HG02943 (cell line): ENCODE data around the gene ANKRD13C.
"Not testable (repeated sequence)": the region's sequence is repeated elsewhere in the genome, so short reads cannot be mapped to it uniquely, and the experiment has no call there.

ENCODE experiments used
- ATAC-seq: cut with Tn5 transposase; IDR thresholded peaks from one replicate; pipeline ENCODE4 v1.9.1; 2021; ENCODE audit warnings: mild to moderate bottlenecking, low read depth, moderate library complexity; ENCODE audit not compliant: unreplicated experiment

The ANKRD13C gene, protein sequence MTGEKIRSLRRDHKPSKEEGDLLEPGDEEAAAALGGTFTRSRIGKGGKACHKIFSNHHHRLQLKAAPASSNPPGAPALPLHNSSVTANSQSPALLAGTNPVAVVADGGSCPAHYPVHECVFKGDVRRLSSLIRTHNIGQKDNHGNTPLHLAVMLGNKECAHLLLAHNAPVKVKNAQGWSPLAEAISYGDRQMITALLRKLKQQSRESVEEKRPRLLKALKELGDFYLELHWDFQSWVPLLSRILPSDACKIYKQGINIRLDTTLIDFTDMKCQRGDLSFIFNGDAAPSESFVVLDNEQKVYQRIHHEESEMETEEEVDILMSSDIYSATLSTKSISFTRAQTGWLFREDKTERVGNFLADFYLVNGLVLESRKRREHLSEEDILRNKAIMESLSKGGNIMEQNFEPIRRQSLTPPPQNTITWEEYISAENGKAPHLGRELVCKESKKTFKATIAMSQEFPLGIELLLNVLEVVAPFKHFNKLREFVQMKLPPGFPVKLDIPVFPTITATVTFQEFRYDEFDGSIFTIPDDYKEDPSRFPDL

DNA sequence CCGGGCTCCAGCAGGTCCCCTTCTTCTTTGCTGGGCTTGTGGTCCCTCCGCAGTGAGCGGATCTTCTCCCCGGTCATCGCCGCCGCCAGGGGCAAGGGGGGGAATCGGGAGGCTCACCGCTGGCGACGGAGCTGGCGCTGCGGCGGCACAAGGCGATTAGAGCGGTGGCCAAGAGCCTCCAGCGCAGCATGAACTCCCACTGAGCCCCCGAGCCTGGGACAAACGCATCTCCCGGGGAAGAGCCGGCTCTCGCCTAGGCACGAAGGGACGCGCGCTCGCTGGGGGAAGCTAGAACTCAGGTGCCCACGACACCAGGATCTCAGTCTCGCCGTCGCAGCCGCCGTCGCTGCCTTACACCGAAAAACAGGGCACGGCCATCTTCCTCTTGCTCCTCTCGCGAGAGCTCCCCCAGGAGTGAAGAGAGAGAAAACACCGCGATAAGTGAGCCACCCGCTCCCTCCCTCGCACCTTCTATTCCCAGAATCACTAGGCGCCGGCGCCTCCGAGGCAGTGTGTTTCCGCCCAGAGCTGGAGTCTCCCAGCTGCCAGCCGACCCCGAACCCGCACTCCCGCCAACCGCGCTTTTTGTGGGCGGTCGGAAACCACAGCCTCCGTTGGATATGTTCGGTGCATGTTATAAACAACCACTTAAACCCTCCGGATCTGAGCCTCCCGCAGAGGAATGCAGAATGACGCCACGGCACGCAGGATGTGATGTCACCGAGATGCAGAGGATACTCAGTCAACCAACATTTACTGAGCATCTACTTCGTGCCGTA is at the start of gene ANKRD13C:
Gene ANKRD13C, minus strand, starts transcription at position 391 of the 779 bp plus-strand sequence. Its CDS starts 314 bp downstream, at position 77.
- ATAC-seq, result peak; percentile 89

DNA sequence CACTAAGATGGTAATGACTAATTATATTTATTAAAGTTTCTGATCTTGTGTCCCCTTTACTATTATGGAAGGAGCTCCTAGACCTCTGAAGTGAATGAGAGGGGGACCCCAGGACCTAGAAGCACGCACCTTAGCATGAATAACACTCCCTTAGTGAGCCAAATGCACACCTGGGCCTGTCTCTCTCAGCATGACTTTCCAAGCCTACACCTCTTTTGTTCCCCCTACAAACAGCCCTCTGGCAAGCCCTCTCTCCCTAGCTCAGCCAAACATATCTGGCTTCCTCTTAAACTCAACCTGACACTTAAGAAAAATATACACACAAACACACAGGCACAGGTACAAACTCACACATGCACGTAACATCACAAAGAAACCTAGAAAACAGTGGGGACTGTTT is 49.2 kb upstream of the ANKRD13C start:
- ATAC-seq, result no peak

DNA sequence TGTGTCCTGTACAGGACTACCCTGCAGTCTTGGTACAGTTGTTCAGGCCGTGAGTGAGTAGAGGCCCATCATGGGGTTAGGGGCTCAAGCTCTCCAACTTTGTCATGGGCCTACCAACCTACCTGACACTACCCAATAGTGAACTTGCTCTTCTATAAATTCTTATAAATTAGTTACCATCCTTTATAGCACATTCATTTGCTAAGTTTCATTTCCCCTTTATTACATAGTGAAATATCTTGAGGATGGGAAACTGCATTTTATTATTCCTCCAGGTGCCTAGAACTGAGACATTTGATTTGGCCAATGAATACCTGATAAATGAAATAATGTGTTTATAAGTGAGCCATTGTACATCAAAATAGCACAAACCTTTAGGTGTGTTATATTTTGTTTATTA is 47.5 kb upstream of the ANKRD13C start:
- ATAC-seq, result no peak

DNA sequence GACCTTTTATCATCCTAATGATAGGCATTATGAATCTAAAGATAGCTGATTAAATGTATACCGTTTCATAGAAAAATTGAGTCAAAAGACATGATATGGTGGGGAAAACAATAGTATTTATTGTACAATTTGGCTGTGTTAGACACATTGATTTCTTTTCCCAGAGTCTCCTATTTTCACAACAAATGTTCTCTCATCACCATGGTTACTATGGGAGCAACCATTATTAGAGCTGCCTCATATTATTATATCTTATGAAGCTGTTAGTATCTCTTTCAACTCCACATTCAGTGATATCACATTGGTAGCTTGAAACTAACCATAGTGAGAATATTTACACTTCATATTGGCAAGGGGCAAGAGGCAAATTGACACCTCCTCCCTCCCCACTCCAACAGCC is 45.8 kb upstream of the ANKRD13C start:
- no peak for ATAC-seq

DNA sequence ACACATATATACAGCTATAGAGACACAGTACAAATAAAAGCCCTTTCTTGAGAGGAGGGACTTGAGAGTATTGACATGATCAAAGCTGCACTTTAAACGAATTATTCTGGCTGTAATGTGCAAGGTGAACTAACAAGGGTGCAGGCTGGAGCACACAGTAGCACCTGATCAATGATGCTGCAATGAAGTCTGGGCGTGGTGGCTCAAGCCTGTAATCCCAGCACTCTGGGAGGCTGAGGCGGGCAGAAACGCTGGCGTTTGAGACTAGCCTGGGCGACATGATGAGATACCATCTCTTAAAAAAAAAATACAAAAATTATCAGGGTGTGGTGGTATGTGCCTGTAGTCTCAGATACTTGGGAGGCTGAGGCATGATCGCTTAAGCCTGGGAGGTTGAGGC is 42.5 kb upstream of the ANKRD13C start:
- ATAC-seq, result no peak

DNA sequence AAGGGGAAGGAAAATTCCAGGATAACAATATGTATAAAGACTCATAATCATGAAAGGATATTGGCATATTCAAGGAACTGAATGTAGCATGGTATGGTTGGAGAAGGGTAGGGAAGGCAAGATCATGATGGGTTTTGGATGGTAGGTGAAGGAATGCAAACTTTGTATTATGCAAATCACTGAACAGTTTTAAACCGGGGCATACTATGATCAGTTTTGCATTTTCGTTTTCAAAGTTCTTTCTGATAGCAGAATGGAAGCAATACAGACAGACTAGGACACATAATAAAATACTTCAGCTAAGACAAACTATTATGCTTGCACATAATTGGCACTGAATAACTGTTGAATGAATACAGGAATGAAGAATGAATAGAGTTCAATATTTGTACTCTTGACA is 42.1 kb upstream of the ANKRD13C start:
- no peak for ATAC-seq

DNA sequence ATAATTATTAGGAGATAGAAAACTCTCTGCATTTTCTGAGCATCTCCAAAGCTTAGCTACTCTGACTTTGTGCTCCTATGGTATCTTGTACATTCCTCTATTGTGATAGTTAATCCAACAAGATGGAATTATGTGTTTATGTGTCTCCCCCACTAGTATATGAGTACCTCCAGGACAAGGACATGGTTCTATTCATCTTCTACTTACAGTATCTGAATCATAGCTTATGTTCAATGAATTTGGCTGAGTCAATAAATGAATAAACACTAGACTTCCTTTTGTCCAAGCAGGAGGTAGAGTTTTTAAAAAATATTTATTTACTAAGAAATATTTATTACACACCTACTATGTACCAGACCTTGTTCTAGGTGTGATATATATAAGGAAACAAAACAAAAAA is 38.1 kb upstream of the ANKRD13C start:
- ATAC-seq, result no peak

DNA sequence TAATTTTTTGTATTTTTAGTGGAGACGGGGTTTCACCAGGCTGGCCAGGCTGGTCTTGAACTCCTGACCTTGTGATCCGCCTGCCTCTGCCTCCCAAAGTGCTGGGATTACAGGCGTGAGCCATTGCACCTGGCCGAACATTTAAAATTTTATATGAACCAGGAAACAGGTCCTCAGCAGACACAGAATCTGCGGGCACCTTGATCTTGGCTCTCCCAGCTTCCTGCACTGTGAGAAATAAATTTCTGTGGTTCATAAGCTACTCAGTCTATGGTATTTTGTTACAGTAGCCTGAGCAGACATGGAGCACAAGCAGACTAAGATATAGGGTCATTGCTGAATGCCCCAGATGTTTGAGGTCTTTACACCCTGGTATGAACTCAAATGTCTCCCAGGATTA is 33.0 kb upstream of the ANKRD13C start:
- ATAC-seq, result no peak

DNA sequence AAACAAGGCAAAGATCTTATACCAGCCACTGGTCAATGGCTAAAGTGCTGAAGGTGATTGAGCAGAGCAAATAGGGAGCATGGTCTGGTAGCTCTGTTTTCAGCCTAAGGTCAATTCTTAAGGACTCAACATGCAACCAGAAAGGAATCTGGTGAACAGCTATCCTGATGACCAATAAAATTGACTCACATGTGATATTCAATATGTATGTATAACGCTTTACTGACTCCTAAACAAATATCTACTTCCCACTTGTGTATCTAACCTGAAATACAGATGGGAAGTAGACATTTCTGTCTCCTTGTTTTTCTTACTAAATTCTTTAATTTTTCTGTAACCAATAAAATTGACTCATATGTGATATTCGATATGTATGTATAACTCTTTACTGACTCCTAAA is 31.6 kb upstream of the ANKRD13C start:
- no peak for ATAC-seq

DNA sequence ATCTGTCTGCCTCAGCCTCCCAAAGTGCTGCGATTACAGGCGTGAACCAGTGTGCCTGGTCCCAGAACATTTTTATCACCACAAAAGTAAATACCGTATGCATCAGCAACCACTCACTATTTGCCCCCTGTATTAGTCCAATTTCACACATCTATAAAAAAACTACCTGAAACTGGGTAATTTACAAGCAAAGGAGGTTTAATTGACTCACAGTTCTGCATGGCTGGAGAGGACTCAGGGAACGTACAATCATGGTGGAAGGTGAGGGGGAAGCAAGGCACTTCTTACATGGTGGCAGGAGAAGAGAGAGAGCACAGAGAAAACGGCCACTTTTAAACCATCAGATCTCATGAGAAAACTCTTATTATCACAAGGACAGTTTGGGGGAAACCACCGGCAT is 31.0 kb upstream of the ANKRD13C start:
- ATAC-seq, result no peak

DNA sequence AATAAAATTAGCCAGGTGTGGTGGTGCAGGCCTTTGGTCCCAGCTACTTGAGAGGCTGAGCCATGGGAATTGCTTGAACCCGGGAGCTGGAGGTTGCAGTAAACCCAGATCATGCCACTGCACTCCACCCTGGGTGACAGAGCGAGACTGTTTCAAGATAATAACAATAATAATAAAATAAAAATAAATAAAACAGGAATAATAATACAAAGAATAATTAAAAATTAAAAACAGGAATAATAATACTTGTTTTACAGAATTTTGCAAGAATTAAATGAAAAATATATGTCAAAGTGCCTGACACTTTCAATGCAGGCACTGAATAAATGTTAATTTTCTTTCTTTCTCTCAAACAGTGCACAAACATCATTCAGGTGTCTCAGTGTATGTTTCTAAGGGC is 30.0 kb upstream of the ANKRD13C start:
- ATAC-seq, result no peak

DNA sequence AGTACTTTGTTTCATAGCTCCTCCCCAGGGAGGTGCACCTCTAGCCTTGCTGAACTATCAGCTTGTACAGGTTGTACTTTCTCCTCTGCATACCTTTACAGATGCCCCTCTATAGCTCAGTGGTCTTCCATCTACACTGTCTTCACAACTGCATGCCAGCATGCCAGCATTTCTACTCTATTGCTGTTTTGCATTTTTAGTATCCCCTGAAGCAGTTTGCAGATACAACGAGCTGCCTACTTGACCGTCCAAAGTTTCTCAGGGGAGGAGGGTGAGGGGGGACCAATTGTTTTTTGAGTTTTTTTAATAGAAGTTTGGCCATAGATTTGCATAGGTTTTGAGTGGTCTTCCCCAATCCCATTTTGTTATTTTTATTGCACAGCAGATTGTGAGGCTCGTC is 29.0 kb upstream of the ANKRD13C start:
- ATAC-seq, result no peak

DNA sequence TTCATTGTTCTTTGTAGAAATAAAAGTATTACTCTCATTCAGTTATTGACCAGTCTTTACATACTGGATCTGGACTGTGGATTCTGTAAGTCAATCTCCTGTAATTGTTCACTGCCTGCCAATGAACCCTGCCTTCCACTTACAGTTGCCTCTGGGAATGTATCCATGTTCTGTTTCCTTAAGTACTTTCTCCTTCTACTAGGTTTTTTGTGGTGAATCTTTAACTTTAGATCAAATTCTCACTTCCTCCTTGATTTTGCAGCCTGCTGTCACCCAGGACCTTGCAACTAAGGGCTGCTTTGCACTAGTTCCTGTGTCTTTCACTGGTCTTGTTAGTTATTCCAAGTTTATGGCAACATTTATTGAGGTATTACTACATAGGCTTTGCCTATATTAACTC is 28.2 kb upstream of the ANKRD13C start:
- peak; percentile 88 for ATAC-seq

DNA sequence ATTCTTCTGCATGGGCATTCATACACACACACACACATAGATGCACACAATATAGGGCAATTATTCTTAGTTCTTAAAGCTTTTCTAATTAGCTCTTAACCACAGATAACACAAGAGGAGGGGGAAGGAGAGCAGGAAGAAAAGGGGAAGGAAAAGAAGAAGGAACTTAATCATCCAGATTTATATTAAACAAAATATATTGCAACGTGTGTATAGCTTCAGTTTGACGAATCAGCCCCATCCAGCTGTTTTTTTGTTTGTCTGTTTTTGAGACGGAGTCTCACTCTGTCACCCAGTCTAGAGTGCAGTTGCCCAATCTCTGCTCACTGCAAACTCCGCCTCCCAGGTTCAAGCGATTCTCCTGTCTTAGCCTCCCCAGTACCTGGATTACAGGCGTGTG is 21.7 kb upstream of the ANKRD13C start:
- no peak for ATAC-seq

DNA sequence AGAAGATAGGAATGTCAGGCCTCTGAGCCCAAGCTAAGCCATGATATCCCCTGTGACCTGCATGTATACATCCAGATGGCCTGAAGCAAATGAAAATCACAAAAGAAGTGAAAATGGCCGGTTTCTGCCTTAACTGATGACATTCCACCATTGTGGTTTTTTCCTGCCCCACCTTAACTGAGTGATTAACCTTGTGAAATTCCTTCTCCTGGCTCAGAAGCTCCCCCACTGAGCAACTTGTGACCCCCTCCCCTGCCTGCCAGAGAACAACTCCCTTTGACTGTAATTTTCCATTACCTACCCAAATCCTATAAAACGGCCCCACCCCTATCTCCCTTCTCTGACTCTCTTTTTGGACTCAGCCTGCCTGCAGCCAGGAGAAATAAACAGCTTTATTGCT is 19.1 kb upstream of the ANKRD13C start:
- not testable (repeated sequence) for ATAC-seq

DNA sequence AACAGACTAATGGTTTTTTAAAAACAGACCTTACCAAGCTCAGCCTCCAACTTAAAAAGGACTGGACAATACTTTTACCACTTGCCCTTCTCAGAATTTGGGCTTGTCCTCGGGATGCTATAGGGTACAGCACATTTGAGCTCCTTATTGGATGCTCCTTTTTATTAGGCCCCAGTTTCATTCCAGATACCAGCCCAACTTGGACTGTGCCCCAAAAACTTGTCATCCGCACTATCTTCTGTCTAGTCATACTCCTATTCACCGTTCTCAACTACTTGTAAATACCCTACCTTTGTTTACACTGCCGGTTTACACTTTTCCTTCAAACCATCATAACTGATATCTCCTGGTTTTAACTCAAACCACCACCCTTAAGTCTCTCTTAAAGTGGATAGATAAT is 17.9 kb upstream of the ANKRD13C start:
- ATAC-seq, result no peak

DNA sequence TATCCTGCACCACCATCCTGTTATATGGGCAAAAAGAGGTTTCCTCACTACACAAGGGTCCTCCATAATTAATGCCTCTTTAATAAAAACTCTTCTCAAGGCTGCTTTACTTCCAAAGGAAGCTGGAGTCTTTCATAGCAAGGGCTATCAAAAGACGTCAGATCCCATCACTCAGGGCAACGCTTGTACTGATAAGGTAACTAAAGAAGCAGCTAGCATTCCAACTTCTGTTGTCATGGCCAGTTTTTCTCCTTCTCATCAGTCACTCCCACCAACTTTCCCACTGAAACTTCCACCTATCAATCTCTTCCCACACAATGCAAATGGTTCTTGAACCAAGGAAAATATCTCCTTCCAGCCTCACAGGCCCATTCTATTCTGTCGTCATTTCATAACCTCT is 17.1 kb upstream of the ANKRD13C start:
- ATAC-seq, result not testable (repeated sequence)

DNA sequence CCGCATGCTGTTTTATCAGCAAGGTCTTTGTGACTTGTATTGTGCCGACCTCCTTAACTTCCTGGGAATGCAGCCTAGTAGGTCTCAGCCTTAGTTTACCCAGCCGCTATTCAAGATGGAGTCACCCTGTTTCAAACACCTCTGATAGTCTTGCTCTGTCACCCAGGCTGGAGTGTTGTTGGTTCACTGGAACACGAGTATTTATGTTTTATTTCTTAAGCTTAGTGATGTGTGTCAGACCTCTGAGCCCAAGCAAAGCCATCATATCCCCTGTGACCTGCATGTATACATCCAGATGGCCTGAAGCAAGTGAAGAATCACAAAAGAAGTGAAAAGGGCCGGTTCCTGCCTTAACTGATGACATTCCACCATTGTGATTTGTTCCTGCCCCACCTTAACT is 12.9 kb upstream of the ANKRD13C start:
- not testable (repeated sequence) for ATAC-seq

DNA sequence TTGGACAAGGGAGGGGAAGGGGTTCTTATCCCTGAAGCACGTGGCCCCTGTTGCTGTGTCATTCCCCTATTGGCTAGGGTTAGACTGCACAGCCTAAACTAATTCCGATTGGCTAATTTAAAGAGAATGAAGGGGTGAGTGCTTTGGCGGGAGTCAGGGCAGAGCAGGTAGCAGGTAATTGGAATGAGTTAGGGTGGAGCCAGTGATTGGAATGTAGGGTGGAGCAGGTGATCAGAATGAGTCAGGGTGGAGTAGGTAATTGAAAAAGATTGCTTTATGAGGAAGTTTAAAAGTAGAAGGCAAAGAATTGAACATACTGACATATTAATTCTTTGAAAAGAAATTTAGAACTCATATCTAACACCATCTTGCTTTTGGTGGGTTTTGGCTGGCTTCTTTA is 12.5 kb upstream of the ANKRD13C start:
- not testable (repeated sequence) for ATAC-seq

DNA sequence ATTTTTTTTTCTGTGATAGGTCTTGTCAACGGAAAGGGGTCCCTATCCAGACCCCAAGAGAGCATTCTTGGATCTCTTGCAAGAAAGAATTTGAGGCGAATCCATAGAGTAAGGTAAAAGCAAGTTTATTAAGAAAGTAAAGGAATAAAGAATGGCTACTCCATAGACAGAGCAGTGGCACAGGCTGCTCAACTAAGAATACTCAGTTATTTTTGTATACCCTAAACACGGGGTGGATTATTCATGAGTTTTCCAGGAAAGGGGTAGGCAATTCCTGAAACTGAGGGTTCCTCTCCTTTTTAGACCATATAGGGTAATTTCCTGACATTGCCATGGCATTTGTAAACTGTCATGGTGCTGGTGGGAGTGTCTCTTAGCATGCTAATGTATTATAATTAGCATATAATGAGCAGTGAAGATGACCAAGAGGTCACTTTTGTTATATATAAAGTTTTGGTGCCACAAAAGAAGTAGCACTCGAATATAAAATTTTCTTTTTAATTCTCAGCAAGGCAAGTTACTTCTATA is 12.0 kb upstream of the ANKRD13C start:
- not testable (repeated sequence) for ATAC-seq

DNA sequence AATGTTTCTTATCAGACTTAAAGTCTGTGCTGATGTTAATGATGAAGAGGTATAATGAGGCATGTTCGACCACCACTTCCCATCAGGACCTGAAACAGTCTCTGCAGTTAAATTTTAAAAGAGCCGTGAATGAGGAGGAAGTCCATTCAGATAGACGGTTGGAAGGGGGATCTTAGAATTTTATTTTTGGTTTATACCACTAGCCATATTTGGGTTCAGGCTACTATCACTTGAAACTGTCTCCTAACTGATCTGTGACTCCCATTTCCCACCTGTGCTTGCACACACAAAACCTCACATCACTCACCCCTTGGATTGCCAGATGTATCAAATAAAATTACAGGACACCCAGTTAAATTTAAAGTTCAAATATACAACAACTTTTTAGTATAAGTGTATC is 9.9 kb upstream of the ANKRD13C start:
- no peak for ATAC-seq
